Measurements from ENCODE around the gene NKIRAS1. TPM values are rescaled to one million over a fixed set of nuclear protein-coding genes. Genes with fewer than 3 reads are reported as not detected.

The NKIRAS1 gene
- total RNA-seq, 1 experiment from 2014 or later = 12.0 TPM

- no peak for DNase-seq (ENCODE audit: low read depth, low spot score)
- Histone ChIP-seq H3K9me2 (ENCODE audit: insufficient read depth) (no peaks in the 10 kb centered on the region), H3K27ac (ENCODE audit: low read depth, low read length) (no peak overlapping the region), H3K27me3 (ENCODE audit: insufficient read depth, low read length) (no peaks in the 10 kb centered on the region), H2AFZ (ENCODE audit: low read depth, low read length, poor library complexity, severe bottlenecking) (no peak overlapping the region), H3K4me1 (ENCODE audit: control insufficient read depth in 1 of 2, insufficient read depth in 2 of 2, low read length in 2 of 2) (peaks cover 0 to 1% of the 10 kb centered on the region in 2 experiments; a peak in 3 of 4 replicates), H3K4me3 (replicated peaks in 1 of 2; ENCODE audit: low read depth in 1 of 2, low read length in 2 of 2) (no peak overlapping the region), H4K20me1 (ENCODE audit: insufficient read depth) (no peaks in the 10 kb centered on the region), H3K4me2 (ENCODE audit: low read length) (no peak overlapping the region), H3K36me3 (ENCODE audit: control insufficient read depth in 1 of 2, insufficient read depth in 2 of 2, low read length in 2 of 2) (peaks cover 21 to 24% of the 10 kb centered on the region in 2 experiments; a peak in 3 of 4 replicates), H3K79me2 (ENCODE audit: insufficient read depth, low read length) (peaks cover 21% of the 10 kb centered on the region), H3K9ac (ENCODE audit: low read length) (no peak overlapping the region), H3K9me3 (ENCODE audit: control insufficient read depth in 1 of 2, insufficient read depth in 1 of 2, low read depth in 1 of 2, low read length in 2 of 2) (no peaks in the 10 kb centered on the region)
- CTCF ChIA-PET = no interaction called here
- RAD21 ChIA-PET (ENCODE audit: low non-redundant PET in 1 of 2, low total read pairs in 2 of 2, uncharacterized antibody in 2 of 2, unreplicated experiment in 2 of 2) = no interaction called here
- POLR2A ChIA-PET = interaction anchor here (1.4 kb wide), 1 partner anchor 23 kb away, joined by 4 read pairs; the partner anchor contains the start of genes NKIRAS1 and RPL15
- intact Hi-C loops (cut with micrococcal nuclease) = no loop called here
- TF ChIP-seq REST (IDR thresholded peaks at IDR 0.05; ENCODE audit: low read depth) = no peak
- TF ChIP-seq SRF (IDR thresholded peaks at IDR 0.05; ENCODE audit: low read depth) = no peak
- no peak for TF ChIP-seq ZFX (IDR thresholded peaks at IDR 0.05)
- no peak for ATAC-seq
- BruUV-seq (replicated peaks) = no TSS peak
Observed at GRCh38 chr3:23894254-23895061, 22.3 kb downstream of the NKIRAS1 start.

- no peak overlapping the region for H3K4me3 ChIP-seq (replicated peaks in 1 of 2; ENCODE audit: low read depth in 1 of 2, low read length in 2 of 2)
- H3K9ac ChIP-seq (ENCODE audit: low read length) = no peak overlapping the region
- no peak overlapping the region for H3K27ac ChIP-seq (ENCODE audit: low read depth, low read length)
- H4K20me1 ChIP-seq (ENCODE audit: insufficient read depth) = no peaks in the 10 kb centered on the region
- peaks cover 33% of the 10 kb centered on the region for H3K79me2 ChIP-seq (ENCODE audit: insufficient read depth, low read length)
- H2AFZ ChIP-seq (ENCODE audit: low read depth, low read length, poor library complexity, severe bottlenecking) = no peak overlapping the region
- H3K36me3 ChIP-seq (ENCODE audit: control insufficient read depth in 1 of 2, insufficient read depth in 2 of 2, low read length in 2 of 2) = peaks cover 5 to 10% of the 10 kb centered on the region in 2 experiments; a peak in 3 of 4 replicates
- H3K4me1 ChIP-seq (ENCODE audit: control insufficient read depth in 1 of 2, insufficient read depth in 2 of 2, low read length in 2 of 2) = peaks cover 0 to 6% of the 10 kb centered on the region in 2 experiments; a peak in 3 of 4 replicates
- no peaks in the 10 kb centered on the region for H3K9me3 ChIP-seq (ENCODE audit: control insufficient read depth in 1 of 2, insufficient read depth in 1 of 2, low read depth in 1 of 2, low read length in 2 of 2)
- POLR2A ChIA-PET = interaction anchor here (1.1 kb wide), 1 partner anchor 29 kb away, joined by 3 read pairs; no protein-coding TSS in a partner anchor
- intact Hi-C loops (cut with micrococcal nuclease) = loop anchor here (2.0 to 5.0 kb wide), 2 partner anchors 349 to 792 kb away; no protein-coding TSS in a partner anchor
- TF ChIP-seq POLR2AphosphoS5 (IDR thresholded peaks at IDR 0.05; ENCODE audit: low read depth, low read length) = no peak
- CTCF ChIA-PET = interaction anchor here (0.6 to 1.8 kb wide), 2 partner anchors 8 to 599 kb away, joined by 3 to 11 read pairs; no protein-coding TSS in a partner anchor
- ATAC-seq = no peak
- H3K9me2 ChIP-seq (ENCODE audit: insufficient read depth) = no peaks in the 10 kb centered on the region
- no peaks in the 10 kb centered on the region for H3K27me3 ChIP-seq (ENCODE audit: insufficient read depth, low read length)
- BruUV-seq (replicated peaks) = no TSS peak
- RAD21 ChIA-PET (ENCODE audit: low non-redundant PET in 1 of 2, low total read pairs in 2 of 2, uncharacterized antibody in 2 of 2, unreplicated experiment in 2 of 2) = no interaction called here
- H3K4me2 ChIP-seq (ENCODE audit: low read length) = no peak overlapping the region
- no peak for DNase-seq (ENCODE audit: low read depth, low spot score)
Observed at GRCh38 chr3:23889950-23890349, 26.8 kb downstream of the NKIRAS1 start.

Measured in HCT116 (cell line).